Smooth muscle cell (in vitro differentiated cells): ENCODE measurements around the gene DNMT3B. TPM values are rescaled to one million over a fixed set of nuclear protein-coding genes. Genes with fewer than 3 reads are reported as not detected.

Source experiments
- DNase-seq: peaks from one replicate; lab custom pipeline; 2025; ENCODE audit not compliant: unreplicated experiment; lab: John Stamatoyannopoulos, UW
- H2AFZ ChIP-seq: fragments of 200-600 bp; sonication (generic); 2 replicates; pipeline ENCODE4 v1.6.0; 2016; ENCODE audit warnings: antibody characterized with exemption, low read depth, mild to moderate bottlenecking
- H3F3A ChIP-seq: fragments of 200-600 bp; sonication (generic); 2 replicates; pipeline ENCODE4 v1.6.0; 2017; ENCODE audit warnings: antibody characterized with exemption, low read depth
- H3K27ac ChIP-seq: fragments of 200-600 bp; sonication (generic); 2 replicates; pipeline ENCODE4 v1.5.1; 2016; ENCODE audit warnings: low read depth, mild to moderate bottlenecking
- H3K27me3 ChIP-seq: fragments of 200-600 bp; sonication (generic); 2 replicates; pipeline ENCODE4 v1.6.1; 2016; ENCODE audit warnings: low read depth, mild to moderate bottlenecking
- H3K36me3 ChIP-seq: fragments of 200-600 bp; sonication (generic); 2 replicates; pipeline ENCODE4 v1.5.1; 2016; ENCODE audit warnings: low read depth
- H3K4me1 ChIP-seq: fragments of 200-600 bp; sonication (generic); 2 replicates; pipeline ENCODE4 v1.5.1; 2016; ENCODE audit warnings: low read depth
- H3K4me2 ChIP-seq: fragments of 200-600 bp; sonication (generic); 2 replicates; pipeline ENCODE4 v1.6.0; 2016; ENCODE audit warnings: mild to moderate bottlenecking
- H3K4me3 ChIP-seq: fragments of 200-600 bp; sonication (generic); 2 replicates; pipeline ENCODE4 v1.5.1; 2016; ENCODE audit warnings: mild to moderate bottlenecking
- H3K79me2 ChIP-seq: fragments of 200-600 bp; sonication (generic); 2 replicates; pipeline ENCODE4 v1.6.0; 2016; ENCODE audit warnings: low read depth, mild to moderate bottlenecking
- H3K9ac ChIP-seq: fragments of 200-600 bp; sonication (generic); 2 replicates; pipeline ENCODE4 v1.6.0; 2016; ENCODE audit warnings: low read depth
- H3K9me3 ChIP-seq: fragments of 200-600 bp; sonication (generic); replicated peaks from 2 replicates; pipeline ENCODE4 v1.5.1; 2016; ENCODE audit warnings: low read depth
- H4K20me1 ChIP-seq: fragments of 200-600 bp; sonication (generic); 2 replicates; pipeline ENCODE4 v1.6.0; 2016; ENCODE audit warnings: low read depth
- CTCF ChIP-seq: fragments of 200-600 bp; sonication (generic); IDR thresholded peaks from 2 replicates; pipeline ENCODE4 v1.5.1; 2017; ENCODE audit warnings: borderline replicate concordance, mild to moderate bottlenecking, antibody characterized with exemption; ENCODE audit not compliant: insufficient read depth, poor library complexity, severe bottlenecking
- WGBS: methylation state at CpG from one replicate; pipeline ENCODE4 v1.1.7; 2016; ENCODE audit warnings: low lambda C conversion rate; 5-methylcytosine and 5-hydroxymethylcytosine counted together
- polyA plus RNA-seq: library from polyadenylated mRNA; unstranded; fragments of >200 nt; fragmentation: Nextera tagmentation; extraction: Ambion mirVana; gene quantifications from 2 replicates; pipeline ENCODE4 v1.2.1, GENCODE V29; 2016
- total RNA-seq: library from RNA; depleted of rRNA; stranded (reverse); fragments of >200 nt; gene quantifications from 2 replicates; pipeline ENCODE4 v1.2.3, GENCODE V29; 2014

Gene DNMT3B
- total and polyA plus RNA-seq, 2 experiments from 2014 or later, result 0.79 to 2.9 TPM

- H3K9me3 ChIP-seq, result no peaks in the 10 kb centered on the region
Measured at GRCh38 chr20:32808438-32808837, 46.3 kb downstream of the DNMT3B start.

GRCh38 chr20:32809907-32810306 is 47.7 kb downstream of the DNMT3B start:
- Histone ChIP-seq H3K4me2 (no peak overlapping the region), H3K27ac (no peak overlapping the region), H2AFZ (no peak overlapping the region), H3K36me3 (no peaks in the 10 kb centered on the region), H3K4me1 (peaks cover 8% of the 10 kb centered on the region), H3K79me2 (no peaks in the 10 kb centered on the region), H3K4me3 (no peak overlapping the region), H3K9ac (no peak overlapping the region), H4K20me1 (no peaks in the 10 kb centered on the region), H3K9me3 (no peaks in the 10 kb centered on the region), H3F3A (no peaks in the 10 kb centered on the region), H3K27me3 (no peaks in the 10 kb centered on the region)
- no peak for DNase-seq
- 96% methylated on average over 4 of the region's 4 CpGs for WGBS
- TF ChIP-seq CTCF, result no peak

More at GRCh38 chr20:32808438-32808837, 46.3 kb downstream of the DNMT3B start:
- Histone ChIP-seq H3K27me3 (no peaks in the 10 kb centered on the region), H3K4me3 (no peak overlapping the region), H4K20me1 (no peaks in the 10 kb centered on the region), H3F3A (no peaks in the 10 kb centered on the region), H3K4me1 (peaks cover 8% of the 10 kb centered on the region), H3K9ac (no peak overlapping the region), H3K36me3 (no peaks in the 10 kb centered on the region), H3K79me2 (no peaks in the 10 kb centered on the region), H3K27ac (no peak overlapping the region), H2AFZ (no peak overlapping the region), H3K4me2 (no peak overlapping the region)
- no peak for TF ChIP-seq CTCF
- WGBS, result 68% methylated on average over 4 of the region's 4 CpGs
- DNase-seq, result no peak

- no peaks in the 10 kb centered on the region for H3K36me3 ChIP-seq
Measured at GRCh38 chr20:32810941-32811340, 48.8 kb downstream of the DNMT3B start.

More at GRCh38 chr20:32810941-32811340, 48.8 kb downstream of the DNMT3B start:
- H3K79me2 ChIP-seq, result no peaks in the 10 kb centered on the region
- WGBS, result 81% methylated on average over 5 of the region's 5 CpGs
- H3F3A ChIP-seq, result no peaks in the 10 kb centered on the region
- no peak overlapping the region for H2AFZ ChIP-seq
- no peak overlapping the region for H3K4me2 ChIP-seq
- H3K27ac ChIP-seq, result no peak overlapping the region
- H3K27me3 ChIP-seq, result no peaks in the 10 kb centered on the region
- peaks cover 8% of the 10 kb centered on the region for H3K4me1 ChIP-seq
- TF ChIP-seq CTCF, result no peak
- H3K9me3 ChIP-seq, result no peaks in the 10 kb centered on the region
- H3K4me3 ChIP-seq, result no peak overlapping the region
- no peaks in the 10 kb centered on the region for H4K20me1 ChIP-seq
- H3K9ac ChIP-seq, result no peak overlapping the region
- DNase-seq, result no peak
